8988T (cell line): ENCODE measurements around the gene CABP2.
"Not testable (repeated sequence)": the region's sequence is repeated elsewhere in the genome, so short reads cannot be mapped to it uniquely, and the experiment has no call there.

Experiments
- DNase-seq: peaks from one replicate; pipeline ENCODE4 v3.0.0; 2011

CABP2 gene

GRCh38 chr11:67522844-67523555 lies at the start of gene CABP2:
Gene CABP2, minus strand, starts transcription at chr11:67523446. Its CDS starts 120 bp downstream, at chr11:67523326.
- no peak for DNase-seq

GRCh38 chr11:67572747-67573419 lies 49.6 kb upstream of the CABP2 start:
- DNase-seq, result no peak

- DNase-seq, result no peak
Observed at GRCh38 chr11:67572305-67572704, 49.1 kb upstream of the CABP2 start.

GRCh38 chr11:67571443-67571842 lies 48.2 kb upstream of the CABP2 start:
- no peak for DNase-seq

- DNase-seq, result no peak
Observed at GRCh38 chr11:67564230-67564629, 41.0 kb upstream of the CABP2 start.

GRCh38 chr11:67563705-67564114 lies 40.5 kb upstream of the CABP2 start:
- not testable (repeated sequence) for DNase-seq

- no peak for DNase-seq
Observed at GRCh38 chr11:67562963-67563704, 39.9 kb upstream of the CABP2 start.

- no peak for DNase-seq
Observed at GRCh38 chr11:67561971-67562619, 38.8 kb upstream of the CABP2 start.

GRCh38 chr11:67558084-67558772 lies 35.0 kb upstream of the CABP2 start:
- DNase-seq, result no peak

GRCh38 chr11:67556244-67556643 lies 33.0 kb upstream of the CABP2 start:
- DNase-seq, result no peak

- DNase-seq, result not testable (repeated sequence)
Observed at GRCh38 chr11:67551697-67552096, 28.5 kb upstream of the CABP2 start.

- DNase-seq, result no peak
Observed at GRCh38 chr11:67551127-67551526, 27.9 kb upstream of the CABP2 start.

GRCh38 chr11:67548555-67549110 lies 25.4 kb upstream of the CABP2 start:
- no peak for DNase-seq

- not testable (repeated sequence) for DNase-seq
Observed at GRCh38 chr11:67548112-67548511, 24.9 kb upstream of the CABP2 start.

GRCh38 chr11:67545280-67545679 lies 22.0 kb upstream of the CABP2 start:
- no peak for DNase-seq

GRCh38 chr11:67544616-67545242 lies 21.5 kb upstream of the CABP2 start:
- no peak for DNase-seq

- no peak for DNase-seq
Observed at GRCh38 chr11:67543585-67543984, 20.3 kb upstream of the CABP2 start.

- DNase-seq, result no peak
Observed at GRCh38 chr11:67542971-67543370, 19.7 kb upstream of the CABP2 start.

- no peak for DNase-seq
Observed at GRCh38 chr11:67542169-67542568, 18.9 kb upstream of the CABP2 start.

- no peak for DNase-seq
Observed at GRCh38 chr11:67541198-67541597, 18.0 kb upstream of the CABP2 start.

GRCh38 chr11:67539550-67539949 lies 16.3 kb upstream of the CABP2 start:
- DNase-seq, result no peak
